IPS DF 4.7 (cell line): ENCODE measurements around the gene SETX.

Experiments used
- DNase-seq: peaks from one replicate; pipeline ENCODE4 v3.0.0-alpha.2; 2013; ENCODE audit warnings: low spot score; ENCODE audit errors: extremely low read depth

Gene SETX

GRCh38 chr9:132356324-132356924, 1.6 kb upstream of the SETX start:
- no peak for DNase-seq

GRCh38 chr9:132351404-132352045, 3.3 kb downstream of the SETX start:
- no peak for DNase-seq

GRCh38 chr9:132350861-132351315, 3.9 kb downstream of the SETX start:
- DNase-seq = no peak

GRCh38 chr9:132348676-132349075, 6.1 kb downstream of the SETX start:
- no peak for DNase-seq

- no peak for DNase-seq
Observed at GRCh38 chr9:132346177-132346576, 8.6 kb downstream of the SETX start.

GRCh38 chr9:132341177-132341840, 13.5 kb downstream of the SETX start:
- DNase-seq = no peak

- no peak for DNase-seq
Observed at GRCh38 chr9:132334364-132334763, 20.4 kb downstream of the SETX start.

GRCh38 chr9:132333556-132333955, 21.2 kb downstream of the SETX start:
- DNase-seq = no peak

GRCh38 chr9:132328580-132328979, 26.2 kb downstream of the SETX start:
- no peak for DNase-seq

- no peak for DNase-seq
Observed at GRCh38 chr9:132327537-132327936, 27.2 kb downstream of the SETX start.

GRCh38 chr9:132324425-132324824, 30.4 kb downstream of the SETX start:
- no peak for DNase-seq

GRCh38 chr9:132319421-132320110, 35.2 kb downstream of the SETX start:
- no peak for DNase-seq

- DNase-seq = no peak
Observed at GRCh38 chr9:132312873-132313272, 41.9 kb downstream of the SETX start.

- no peak for DNase-seq
Observed at GRCh38 chr9:132312426-132312825, 42.4 kb downstream of the SETX start.

GRCh38 chr9:132311978-132312377, 42.8 kb downstream of the SETX start:
- no peak for DNase-seq

- DNase-seq = no peak
Observed at GRCh38 chr9:132309056-132309455, 45.7 kb downstream of the SETX start.

- DNase-seq = no peak
Observed at GRCh38 chr9:132301521-132301920, 53.3 kb downstream of the SETX start.

GRCh38 chr9:132299221-132299620, 55.6 kb downstream of the SETX start:
- DNase-seq = no peak

GRCh38 chr9:132295181-132295580, 59.6 kb downstream of the SETX start:
- no peak for DNase-seq

- DNase-seq = no peak
Observed at GRCh38 chr9:132293145-132293721, 61.6 kb downstream of the SETX start.

- DNase-seq = no peak
Observed at GRCh38 chr9:132288966-132289365, 65.8 kb downstream of the SETX start.

- no peak for DNase-seq
Observed at GRCh38 chr9:132288361-132288760, 66.4 kb downstream of the SETX start.
